ENCODE measurements around the gene JUND.
"Not testable (repeated sequence)": the region's sequence is repeated elsewhere in the genome, so short reads cannot be mapped to it uniquely, and the experiment has no call there.

JUND gene
- 2,180 to 2,748 (median 2,237) reads per million in 3 donors for total RNA-seq

GRCh38 chr19:18281082-18282020 is at the start of gene JUND:
TSS of gene JUND (minus strand) at chr19:18281622. CDS start at chr19:18281484, 138 bp downstream.
- H3K4me3 ChIP-seq (ENCODE audit: insufficient read depth, low read depth, low read length, poor library complexity, severe bottlenecking) = peak within 1 kb of the TSS; percentile 97
- peak within 1 kb of the TSS; percentile 96 for H3K27ac ChIP-seq (ENCODE audit: insufficient read depth, low read length, poor library complexity, severe bottlenecking)
- no peaks in the 10 kb centered on the region for H3K27me3 ChIP-seq (replicated peaks; ENCODE audit: control insufficient read depth, insufficient read depth, low read length, poor library complexity, severe bottlenecking)
- DNase-seq = peak; percentile 98
- peaks cover 21% of the 10 kb centered on the region for H3K36me3 ChIP-seq (ENCODE audit: control insufficient read depth, insufficient read depth, low read length)
- H3K4me1 ChIP-seq (ENCODE audit: control insufficient read depth, insufficient read depth, low read length, poor library complexity, severe bottlenecking) = peaks cover 32% of the 10 kb centered on the region
- H3K9me3 ChIP-seq (ENCODE audit: control insufficient read depth, low read length) = no peaks in the 10 kb centered on the region

- Histone ChIP-seq H3K9me3 (ENCODE audit: control insufficient read depth, low read length) (no peaks in the 10 kb centered on the region), H3K27ac (ENCODE audit: insufficient read depth, low read length, poor library complexity, severe bottlenecking) (no peak overlapping the region)
Observed at GRCh38 chr19:18330868-18331267, 49.4 kb upstream of the JUND start.

GRCh38 chr19:18329035-18329376 is 47.6 kb upstream of the JUND start:
- H3K36me3 ChIP-seq (ENCODE audit: control insufficient read depth, insufficient read depth, low read length) = no peaks in the 10 kb centered on the region
- H3K4me1 ChIP-seq (ENCODE audit: control insufficient read depth, insufficient read depth, low read length, poor library complexity, severe bottlenecking) = peaks cover 4% of the 10 kb centered on the region
- H3K4me3 ChIP-seq (ENCODE audit: insufficient read depth, low read depth, low read length, poor library complexity, severe bottlenecking) = no peak overlapping the region
- no peaks in the 10 kb centered on the region for H3K27me3 ChIP-seq (replicated peaks; ENCODE audit: control insufficient read depth, insufficient read depth, low read length, poor library complexity, severe bottlenecking)
- DNase-seq = no peak
- no peak overlapping the region for H3K27ac ChIP-seq (ENCODE audit: insufficient read depth, low read length, poor library complexity, severe bottlenecking)
- H3K9me3 ChIP-seq (ENCODE audit: control insufficient read depth, low read length) = no peaks in the 10 kb centered on the region

More at GRCh38 chr19:18330868-18331267, 49.4 kb upstream of the JUND start:
- Histone ChIP-seq H3K27me3 (replicated peaks; ENCODE audit: control insufficient read depth, insufficient read depth, low read length, poor library complexity, severe bottlenecking) (no peaks in the 10 kb centered on the region), H3K36me3 (ENCODE audit: control insufficient read depth, insufficient read depth, low read length) (no peaks in the 10 kb centered on the region), H3K4me1 (ENCODE audit: control insufficient read depth, insufficient read depth, low read length, poor library complexity, severe bottlenecking) (peaks cover 4% of the 10 kb centered on the region), H3K4me3 (ENCODE audit: insufficient read depth, low read depth, low read length, poor library complexity, severe bottlenecking) (no peak overlapping the region)
- DNase-seq = no peak

- peaks cover 5% of the 10 kb centered on the region for H3K4me1 ChIP-seq (ENCODE audit: control insufficient read depth, insufficient read depth, low read length, poor library complexity, severe bottlenecking)
- no peak overlapping the region for H3K4me3 ChIP-seq (ENCODE audit: insufficient read depth, low read depth, low read length, poor library complexity, severe bottlenecking)
Observed at GRCh38 chr19:18328340-18329034, 47.1 kb upstream of the JUND start.

GRCh38 chr19:18326772-18327171 is 45.4 kb upstream of the JUND start:
- H3K27me3 ChIP-seq (replicated peaks; ENCODE audit: control insufficient read depth, insufficient read depth, low read length, poor library complexity, severe bottlenecking) = no peaks in the 10 kb centered on the region
- no peak overlapping the region for H3K4me3 ChIP-seq (ENCODE audit: insufficient read depth, low read depth, low read length, poor library complexity, severe bottlenecking)
- H3K9me3 ChIP-seq (ENCODE audit: control insufficient read depth, low read length) = no peaks in the 10 kb centered on the region
- H3K36me3 ChIP-seq (ENCODE audit: control insufficient read depth, insufficient read depth, low read length) = no peaks in the 10 kb centered on the region
- DNase-seq = no peak
- no peak overlapping the region for H3K27ac ChIP-seq (ENCODE audit: insufficient read depth, low read length, poor library complexity, severe bottlenecking)
- H3K4me1 ChIP-seq (ENCODE audit: control insufficient read depth, insufficient read depth, low read length, poor library complexity, severe bottlenecking) = peaks cover 18% of the 10 kb centered on the region

More at GRCh38 chr19:18328340-18329034, 47.1 kb upstream of the JUND start:
- H3K36me3 ChIP-seq (ENCODE audit: control insufficient read depth, insufficient read depth, low read length) = no peaks in the 10 kb centered on the region
- peak; percentile 79 to 81 (median 79) for DNase-seq
- H3K27ac ChIP-seq (ENCODE audit: insufficient read depth, low read length, poor library complexity, severe bottlenecking) = peak overlapping the region; percentile 29
- no peaks in the 10 kb centered on the region for H3K9me3 ChIP-seq (ENCODE audit: control insufficient read depth, low read length)
- no peaks in the 10 kb centered on the region for H3K27me3 ChIP-seq (replicated peaks; ENCODE audit: control insufficient read depth, insufficient read depth, low read length, poor library complexity, severe bottlenecking)

- DNase-seq; H3K27ac ChIP-seq (ENCODE audit: insufficient read depth, low read length, poor library complexity, severe bottlenecking); H3K36me3 ChIP-seq (ENCODE audit: control insufficient read depth, insufficient read depth, low read length); H3K27me3 ChIP-seq (replicated peaks; ENCODE audit: control insufficient read depth, insufficient read depth, low read length, poor library complexity, severe bottlenecking); H3K9me3 ChIP-seq (ENCODE audit: control insufficient read depth, low read length); H3K4me3 ChIP-seq (ENCODE audit: insufficient read depth, low read depth, low read length, poor library complexity, severe bottlenecking): not testable (repeated sequence)
- peaks cover 42% of the 10 kb centered on the region for H3K4me1 ChIP-seq (ENCODE audit: control insufficient read depth, insufficient read depth, low read length, poor library complexity, severe bottlenecking)
Observed at GRCh38 chr19:18324373-18324731, 42.9 kb upstream of the JUND start.

- H3K27ac ChIP-seq (ENCODE audit: insufficient read depth, low read length, poor library complexity, severe bottlenecking) = peak within 1 kb of the TSS; percentile 79
- peaks cover 50% of the 10 kb centered on the region for H3K4me1 ChIP-seq (ENCODE audit: control insufficient read depth, insufficient read depth, low read length, poor library complexity, severe bottlenecking)
- H3K36me3 ChIP-seq (ENCODE audit: control insufficient read depth, insufficient read depth, low read length) = no peaks in the 10 kb centered on the region
Observed at GRCh38 chr19:18322759-18323460, 41.5 kb upstream of the JUND start, which contains the start of gene LSM4. TSS of gene LSM4 (minus strand) at chr19:18323076. CDS start at chr19:18323020, 56 bp downstream.

GRCh38 chr19:18322318-18322758 is 40.9 kb upstream of the JUND start:
- Histone ChIP-seq H3K27me3 (replicated peaks; ENCODE audit: control insufficient read depth, insufficient read depth, low read length, poor library complexity, severe bottlenecking) (no peaks in the 10 kb centered on the region), H3K4me1 (ENCODE audit: control insufficient read depth, insufficient read depth, low read length, poor library complexity, severe bottlenecking) (peaks cover 53% of the 10 kb centered on the region), H3K36me3 (ENCODE audit: control insufficient read depth, insufficient read depth, low read length) (no peaks in the 10 kb centered on the region), H3K4me3 (ENCODE audit: insufficient read depth, low read depth, low read length, poor library complexity, severe bottlenecking) (peak overlapping the region; percentile 80), H3K9me3 (ENCODE audit: control insufficient read depth, low read length) (no peaks in the 10 kb centered on the region), H3K27ac (ENCODE audit: insufficient read depth, low read length, poor library complexity, severe bottlenecking) (peak overlapping the region; percentile 79)
- DNase-seq = no peak

More at GRCh38 chr19:18322759-18323460, 41.5 kb upstream of the JUND start, which contains the start of gene LSM4:
- H3K27me3 ChIP-seq (replicated peaks; ENCODE audit: control insufficient read depth, insufficient read depth, low read length, poor library complexity, severe bottlenecking) = no peaks in the 10 kb centered on the region
- peak; percentile 99 for DNase-seq
- H3K4me3 ChIP-seq (ENCODE audit: insufficient read depth, low read depth, low read length, poor library complexity, severe bottlenecking) = peak within 1 kb of the TSS; percentile 80
- H3K9me3 ChIP-seq (ENCODE audit: control insufficient read depth, low read length) = no peaks in the 10 kb centered on the region

- peak overlapping the region; percentile 80 for H3K4me3 ChIP-seq (ENCODE audit: insufficient read depth, low read depth, low read length, poor library complexity, severe bottlenecking)
- H3K9me3 ChIP-seq (ENCODE audit: control insufficient read depth, low read length) = no peaks in the 10 kb centered on the region
- H3K27ac ChIP-seq (ENCODE audit: insufficient read depth, low read length, poor library complexity, severe bottlenecking) = peak overlapping the region; percentile 79
- H3K27me3 ChIP-seq (replicated peaks; ENCODE audit: control insufficient read depth, insufficient read depth, low read length, poor library complexity, severe bottlenecking) = no peaks in the 10 kb centered on the region
- H3K4me1 ChIP-seq (ENCODE audit: control insufficient read depth, insufficient read depth, low read length, poor library complexity, severe bottlenecking) = peaks cover 53% of the 10 kb centered on the region
- DNase-seq = no peak
- no peaks in the 10 kb centered on the region for H3K36me3 ChIP-seq (ENCODE audit: control insufficient read depth, insufficient read depth, low read length)
Observed at GRCh38 chr19:18321734-18322102, 40.3 kb upstream of the JUND start.

Measured in effector memory CD4-positive, alpha-beta T cell (primary cell).